Left colon (tissue), 2 donors: ENCODE data around the gene NCMAP. TPM values are rescaled to one million over a fixed set of nuclear protein-coding genes. Genes with fewer than 3 reads are reported as not detected.
"Not testable (repeated sequence)": the region's sequence is repeated elsewhere in the genome, so short reads cannot be mapped to it uniquely, and the experiment has no call there.

ENCODE experiments used
- ATAC-seq: fragments of 200-7000 bp; cut with Tn5 transposase; one replicate; pipeline ENCODE4 v1.9.1; 2020; ENCODE audit warnings: mild to moderate bottlenecking, moderate library complexity
- DNase-seq, 2 donors: peaks; one replicate each; pipeline ENCODE4 v3.0.0-alpha.2; 2020
- intact Hi-C, 2 donors: fragments of 100-400 bp; cut with DNase I in 1 of 2; cut with micrococcal nuclease in 1 of 2; formaldehyde crosslinking; loops; one replicate each; pipeline versions ENCODE4 v1.11.2 to v1.14.0; 2022; cut with DNase I, micrococcal nuclease
- total RNA-seq, 2 donors: library from RNA; stranded (reverse); fragmentation: NEBNext Ultra II Directional; extraction: Animal tissue kit (Norgen Biotek cat#: 25700); gene quantifications; one replicate each; pipeline ENCODE4 v1.2.1, GENCODE V29; 2021
- donor health status: DM: no; HTN: no; CAD: no.
- donor health status: DM: yes; HTN: yes; CAD: no.

Gene NCMAP
- total RNA-seq, 2 donors from 2014 or later = 1.2 to 2.2 TPM

GRCh38 chr1:24540051-24540905, 15.6 kb upstream of the NCMAP start:
- no peak for ATAC-seq
- intact Hi-C loops = no loop called here
- DNase-seq = no peak

GRCh38 chr1:24540906-24541710, 14.8 kb upstream of the NCMAP start:
- peak; percentile 92 for ATAC-seq

GRCh38 chr1:24541711-24542346, 14.1 kb upstream of the NCMAP start:
- DNase-seq = peak in 1 of 2 donors; percentile 41
- peak; percentile 51 for ATAC-seq
- intact Hi-C loops = no loop called here

More at GRCh38 chr1:24540906-24541710, 14.8 kb upstream of the NCMAP start:
- DNase-seq = peak; percentile 61 to 81
- intact Hi-C loops = no loop called here

- ATAC-seq (no peak), DNase-seq (no peak)
- intact Hi-C loops = no loop called here
These were observed 11.6 kb upstream of the NCMAP start for GRCh38 chr1:24544239-24544638.

- intact Hi-C loops = no loop called here
- ATAC-seq = no peak
- no peak for DNase-seq
These were observed 10.2 kb upstream of the NCMAP start for GRCh38 chr1:24545662-24546061.

- no peak for ATAC-seq
- intact Hi-C loops = no loop called here
- no peak for DNase-seq
These were observed 8.7 kb upstream of the NCMAP start for GRCh38 chr1:24547195-24547594.

GRCh38 chr1:24548070-24548469, 7.8 kb upstream of the NCMAP start:
- ATAC-seq (peak; percentile 82), DNase-seq (no peak)
- intact Hi-C loops = no loop called here

GRCh38 chr1:24549210-24549609, 6.7 kb upstream of the NCMAP start:
- DNase-seq, ATAC-seq, intact Hi-C loops: not testable (repeated sequence)

- intact Hi-C loops = no loop called here
- peak; percentile 58 for ATAC-seq
- DNase-seq = peak; percentile 50 to 54
These were observed 4.5 kb upstream of the NCMAP start for GRCh38 chr1:24551290-24551959.

- intact Hi-C loops = no loop called here
- ATAC-seq = no peak
- DNase-seq = no peak
These were observed 3.8 kb upstream of the NCMAP start for GRCh38 chr1:24551960-24552571.

GRCh38 chr1:24553931-24554330, 2.0 kb upstream of the NCMAP start:
- intact Hi-C loops = no loop called here
- no peak for ATAC-seq
- DNase-seq = no peak

GRCh38 chr1:24554714-24555113, 1.2 kb upstream of the NCMAP start:
- DNase-seq = no peak
- intact Hi-C loops = no loop called here
- no peak for ATAC-seq

GRCh38 chr1:24556414-24556795, 518 bp downstream of the NCMAP start:
- DNase-seq (no peak), ATAC-seq (no peak)
- intact Hi-C loops = no loop called here

GRCh38 chr1:24557220-24557619, 1.3 kb downstream of the NCMAP start:
- no peak for ATAC-seq
- intact Hi-C loops = no loop called here
- DNase-seq = no peak

- ATAC-seq (no peak), DNase-seq (no peak)
- intact Hi-C loops = no loop called here
These were observed 1.8 kb downstream of the NCMAP start for GRCh38 chr1:24557711-24558131.

- DNase-seq = no peak
- intact Hi-C loops = no loop called here
- ATAC-seq = no peak
These were observed 2.6 kb downstream of the NCMAP start for GRCh38 chr1:24558455-24558854.

GRCh38 chr1:24558902-24559791, 3.3 kb downstream of the NCMAP start:
- intact Hi-C loops = no loop called here
- ATAC-seq (peak; percentile 56), DNase-seq (peak; percentile 46 to 55)

- ATAC-seq (no peak), DNase-seq (no peak)
- intact Hi-C loops = no loop called here
These were observed 4.5 kb downstream of the NCMAP start for GRCh38 chr1:24560361-24560760.
